ENCODE data around the gene THRB.

The THRB gene

GRCh38 chr3:24510030-24510648 is 15.5 kb upstream of the THRB start:
- DNase-seq, result no peak

GRCh38 chr3:24508423-24508839 is 13.8 kb upstream of the THRB start:
- DNase-seq, result no peak

DNA sequence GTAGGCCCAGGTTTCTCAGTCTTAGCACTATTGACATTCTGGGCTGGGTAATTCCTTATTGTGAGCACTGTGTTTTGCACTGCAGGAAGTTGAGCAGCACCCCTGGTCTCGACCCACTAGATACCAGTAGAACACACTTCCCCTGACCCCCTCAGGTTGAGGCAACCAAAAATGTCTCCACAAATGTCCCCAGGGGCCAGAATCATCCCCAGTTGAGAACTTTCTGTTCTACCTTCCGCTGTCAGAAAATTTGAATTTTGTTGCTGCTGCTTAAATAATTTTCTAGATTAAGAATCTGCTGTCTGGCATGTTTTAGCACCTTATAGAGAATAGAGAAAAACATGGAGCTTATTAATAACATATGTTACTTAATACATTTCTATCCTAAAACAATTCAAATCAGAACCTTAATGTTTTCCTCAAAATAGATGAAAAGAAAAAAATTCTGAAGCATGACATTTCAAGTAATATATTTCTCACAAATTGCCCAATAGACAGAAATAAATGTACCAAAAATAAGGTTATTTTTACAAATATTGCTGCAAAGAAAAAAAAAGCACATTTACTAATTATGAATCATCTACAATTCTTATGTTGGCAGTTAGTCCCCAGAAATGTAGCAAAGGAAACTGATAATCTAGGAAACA is 13.2 kb upstream of the THRB start:
- no peak for DNase-seq

DNA sequence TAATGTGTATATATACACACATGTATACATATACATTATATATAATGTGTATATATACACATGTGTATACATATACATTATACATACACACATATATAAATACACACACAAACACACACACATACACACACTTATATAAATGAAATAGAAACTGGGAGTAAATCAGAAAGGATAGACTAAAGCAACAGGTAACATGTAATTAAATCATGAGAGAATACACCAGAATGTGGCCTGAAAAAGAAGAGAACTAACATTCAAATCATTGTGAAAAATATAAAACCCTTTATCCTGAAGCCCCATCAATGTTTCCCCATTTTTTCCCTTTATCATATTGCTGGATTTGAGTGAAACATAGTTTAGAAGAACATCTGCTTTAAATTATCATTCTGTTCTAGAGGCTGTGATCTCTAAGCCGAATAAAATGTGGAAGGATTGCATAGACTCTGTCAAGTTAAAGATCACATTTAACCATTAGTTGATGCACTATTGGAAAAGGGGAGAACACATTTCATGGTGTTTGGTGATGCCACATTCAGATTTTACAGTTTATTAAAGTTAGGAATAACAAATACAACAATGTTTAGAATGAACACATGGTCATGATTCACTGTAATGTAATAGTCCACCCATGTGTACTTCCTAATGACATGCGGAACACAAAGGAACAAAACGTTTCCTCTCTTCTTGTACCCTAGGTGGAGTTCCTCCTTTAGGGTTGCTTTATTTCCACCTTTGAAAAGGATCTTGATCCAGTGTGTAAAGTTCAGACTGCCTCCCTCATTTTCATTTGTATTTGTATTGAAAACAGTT is 12.5 kb upstream of the THRB start:
- DNase-seq, result no peak

- no peak for DNase-seq
Measured at GRCh38 chr3:24505691-24506550, 11.3 kb upstream of the THRB start.

DNA sequence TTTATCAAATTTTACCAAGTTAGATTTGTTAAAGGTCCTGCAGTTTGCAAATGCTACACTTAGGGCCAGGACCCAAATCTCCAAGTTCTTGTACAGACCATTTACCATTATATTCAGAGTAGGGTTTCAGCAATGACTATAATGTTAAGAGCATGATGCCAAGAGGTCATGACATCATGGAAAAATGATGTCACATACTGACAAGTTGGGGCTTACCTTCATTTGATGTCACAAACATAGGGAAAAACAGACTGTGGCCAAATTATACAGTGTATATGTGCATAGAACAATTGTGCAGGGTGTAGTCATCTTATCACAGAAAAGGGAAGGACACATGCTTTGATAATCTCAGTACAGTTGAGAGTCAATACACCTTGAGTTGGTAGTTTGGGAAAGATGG is 10.1 kb upstream of the THRB start:
- no peak for DNase-seq

DNA sequence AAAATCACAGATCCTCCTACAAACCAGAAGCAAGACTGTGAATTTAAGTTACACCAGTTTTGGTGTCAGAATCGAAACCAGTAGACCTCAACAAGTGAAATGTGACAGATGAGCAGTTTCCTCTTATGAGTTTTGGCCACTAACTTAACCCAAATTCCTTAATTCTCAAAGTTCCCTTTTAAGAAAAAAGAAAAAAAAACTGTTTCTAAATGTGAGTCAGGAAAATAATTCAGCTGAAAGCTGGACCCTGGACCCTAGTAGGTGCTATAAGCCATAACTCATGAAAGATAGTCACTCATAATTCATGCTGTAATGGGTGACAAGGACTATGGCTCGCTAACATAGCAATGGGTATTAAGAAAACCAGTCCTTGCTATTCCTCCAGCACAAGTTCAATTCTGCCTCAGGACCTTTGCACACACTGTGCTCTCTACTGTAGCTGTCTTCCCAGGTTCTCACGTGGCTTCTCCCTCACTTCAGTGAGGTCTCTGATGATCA is 9.0 kb upstream of the THRB start:
- DNase-seq, result no peak

DNA sequence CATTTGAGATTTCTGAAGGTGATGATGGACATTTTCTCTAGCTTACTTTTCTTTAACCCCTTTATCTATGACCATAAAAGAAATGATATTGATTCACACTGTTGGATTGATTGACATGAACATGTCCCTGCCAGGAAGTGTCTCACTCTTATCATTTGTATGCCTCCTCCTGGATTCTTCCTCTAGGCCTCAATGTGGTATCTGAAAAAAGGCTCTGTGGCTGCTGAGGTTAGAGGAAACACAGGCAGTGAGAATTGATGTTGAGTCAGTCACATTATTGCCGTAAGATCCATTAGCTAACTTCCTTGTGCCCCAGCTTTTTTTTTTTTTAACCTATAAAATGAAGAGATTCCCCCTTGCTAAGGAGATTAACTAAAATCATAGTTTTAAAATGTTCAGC is 8.0 kb upstream of the THRB start:
- no peak for DNase-seq

- DNase-seq, result no peak
Measured at GRCh38 chr3:24500806-24501205, 6.2 kb upstream of the THRB start.

DNA sequence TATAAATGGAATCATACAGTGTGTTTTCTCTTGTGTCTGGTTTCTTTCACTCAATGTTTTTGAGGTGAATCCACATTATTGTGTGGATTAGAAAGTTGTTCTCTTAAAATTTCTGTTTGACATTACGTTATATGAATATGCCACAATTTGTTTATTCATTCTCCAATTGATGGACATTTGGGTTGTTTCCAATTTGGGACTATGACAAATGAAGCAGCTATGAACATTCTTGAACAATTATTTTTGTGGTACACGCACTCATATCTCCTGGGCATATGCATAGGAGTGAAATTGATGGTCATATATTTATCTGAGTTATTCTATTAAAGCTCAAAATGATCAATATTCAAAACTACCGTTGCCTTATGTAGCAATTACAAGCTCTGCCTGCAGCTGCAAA is 5.3 kb upstream of the THRB start:
- DNase-seq, result no peak

DNA sequence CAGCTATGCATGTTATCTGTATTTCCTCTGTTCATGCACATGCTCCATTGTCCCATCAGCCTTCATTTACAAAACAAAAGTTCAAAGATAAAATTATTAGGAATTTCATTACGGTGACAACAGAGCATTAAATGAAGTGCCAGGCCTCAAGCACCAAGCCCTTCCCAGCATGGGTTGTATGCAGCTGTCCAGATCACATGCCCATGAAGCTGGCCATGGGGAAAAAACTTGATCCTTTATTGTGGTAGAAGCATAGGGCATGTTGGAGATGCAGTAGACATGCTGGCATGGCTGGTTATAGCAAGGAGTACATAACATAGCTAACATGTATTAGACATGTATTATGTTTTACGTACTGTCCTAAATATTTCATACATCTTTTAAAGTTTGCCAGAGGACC is 4.1 kb upstream of the THRB start:
- no peak for DNase-seq

DNA sequence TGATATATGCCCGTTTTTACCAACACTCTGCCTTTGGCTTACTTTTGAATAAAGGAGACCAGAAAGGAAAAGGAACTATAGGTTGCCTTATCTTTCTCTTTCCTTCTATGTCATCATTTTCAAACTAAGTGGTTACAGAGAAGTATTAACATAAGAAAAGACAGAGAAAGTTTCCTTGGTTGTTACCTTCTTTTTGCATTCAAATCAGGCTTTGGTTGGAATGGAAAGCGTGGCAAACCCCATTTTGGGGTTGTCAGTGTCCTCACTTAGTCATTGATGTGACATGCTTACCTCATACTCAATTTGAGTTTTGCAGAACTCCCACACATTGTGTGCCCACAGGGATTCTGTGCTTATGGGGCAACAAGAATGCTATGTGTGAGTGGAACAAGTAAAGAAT is 3.7 kb upstream of the THRB start:
- no peak for DNase-seq

- no peak for DNase-seq
Measured at GRCh38 chr3:24497942-24498341, 3.3 kb upstream of the THRB start.

- no peak for DNase-seq
Measured at GRCh38 chr3:24496529-24497482, 2.2 kb upstream of the THRB start.

DNA sequence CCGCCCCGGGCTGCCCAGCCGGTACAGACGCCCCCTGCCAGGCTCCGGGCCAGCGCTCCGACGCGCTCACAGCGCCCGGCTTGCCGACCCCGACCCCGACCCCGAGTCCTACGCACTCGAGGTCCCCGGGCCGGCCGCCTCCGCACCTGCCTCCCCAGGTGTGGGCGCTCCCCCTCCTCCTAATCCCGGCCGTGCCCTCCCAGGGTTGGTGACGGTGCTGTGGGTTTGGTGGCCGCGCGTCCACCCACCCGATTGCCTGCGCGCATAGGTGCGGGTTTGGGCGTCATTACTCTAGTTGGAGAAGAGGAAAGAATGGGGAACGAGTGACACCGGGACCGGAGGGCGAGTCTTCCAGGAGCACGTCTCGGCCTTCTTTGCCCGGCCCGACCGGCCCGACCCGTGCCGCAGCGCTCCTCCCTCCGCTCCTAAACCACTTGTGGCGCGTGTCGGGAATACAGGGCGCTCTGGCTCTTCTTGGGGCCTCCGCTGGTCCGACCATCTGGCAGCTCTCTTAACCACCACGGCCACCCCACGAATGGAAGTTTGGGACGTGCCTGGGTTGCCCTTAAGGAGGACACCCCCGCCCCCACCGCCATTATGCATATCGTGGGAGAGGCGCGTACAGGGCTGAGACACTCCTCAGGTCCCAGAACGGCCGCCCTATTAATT is 810 bp upstream of the THRB start:
- no peak for DNase-seq

DNA sequence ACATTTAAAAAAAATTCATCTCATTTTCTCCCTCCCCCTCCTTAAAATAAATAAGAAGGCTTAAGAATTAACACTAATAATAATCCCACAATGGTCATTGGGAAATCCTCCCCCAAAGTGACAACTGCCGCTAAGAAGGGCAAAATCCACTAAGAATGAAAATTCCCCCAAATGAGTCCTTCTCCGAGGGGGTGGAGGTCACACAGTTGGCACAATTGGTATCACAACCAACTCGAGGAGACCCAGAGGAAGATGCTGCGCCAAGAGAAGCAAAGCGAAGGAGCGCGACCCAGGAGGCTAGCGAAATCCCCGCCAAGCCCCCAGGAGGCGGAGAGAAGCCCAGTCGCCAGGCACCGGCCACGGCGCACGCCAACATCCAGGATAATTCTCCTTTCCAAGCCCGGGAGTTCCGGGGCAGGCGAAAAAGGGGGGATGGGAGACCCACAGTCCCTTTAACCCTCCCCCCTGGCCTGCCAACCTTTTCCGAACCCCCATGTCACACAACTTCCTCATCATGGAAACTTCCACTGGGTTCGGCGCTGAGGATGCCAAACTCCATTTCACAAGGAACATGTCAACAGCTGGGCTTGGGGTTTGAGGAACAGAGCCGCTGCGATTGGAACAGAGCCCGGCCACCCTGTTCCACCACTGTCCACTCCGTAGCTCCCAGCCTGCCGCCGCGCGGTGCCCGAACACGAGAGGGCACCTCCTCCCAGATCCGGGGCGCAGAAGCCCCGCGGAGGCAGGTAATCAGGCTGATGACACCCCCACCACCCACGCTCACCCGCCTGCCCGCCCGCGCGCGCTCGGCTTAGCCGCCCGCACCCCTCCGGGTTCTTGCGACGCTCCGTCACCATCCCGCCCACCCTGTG is 668 bp downstream of the THRB start:
- DNase-seq, result no peak

DNA sequence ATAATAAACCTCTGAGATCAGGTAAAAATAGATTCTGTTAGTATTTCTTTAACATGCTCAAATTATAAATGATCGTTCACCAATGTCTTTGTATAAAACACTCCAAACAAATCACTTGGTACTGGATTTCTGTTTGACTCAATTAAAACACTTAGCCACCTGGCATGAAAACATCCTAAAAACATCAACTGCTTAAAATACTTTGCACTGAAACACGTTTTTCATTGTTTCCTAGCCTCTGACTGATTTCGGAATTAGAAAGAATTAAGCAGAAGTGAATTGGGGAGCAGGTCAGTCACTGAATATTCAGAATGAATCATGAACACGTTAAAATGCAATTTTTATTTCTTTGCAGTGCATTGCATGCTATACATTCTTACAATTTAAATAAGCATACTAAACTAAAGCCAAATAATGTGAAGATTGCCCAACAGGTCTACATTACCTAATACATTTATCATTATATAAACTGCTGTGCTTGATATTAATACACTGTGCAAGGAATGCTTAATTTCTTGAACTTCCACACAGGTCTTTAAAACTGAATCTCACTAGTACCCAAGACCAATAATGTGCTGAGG is 1.6 kb downstream of the THRB start:
- DNase-seq, result no peak

- no peak for DNase-seq
Measured at GRCh38 chr3:24490151-24490550, 4.5 kb downstream of the THRB start.

GRCh38 chr3:24487325-24488262 is 7.1 kb downstream of the THRB start:
- DNase-seq, result no peak
